HL-60 (cell line): ENCODE data around the gene SLIT1.

ENCODE experiments used
- DNase-seq, 2 experiments: peaks; one replicate each; pipeline ENCODE4 v3.0.0-alpha.2; 2010 to 2020; ENCODE audit warnings: low read depth in 1 of 2, low spot score in 1 of 2
- H3K27ac ChIP-seq: fragments of 250-450 bp; sonication (Bioruptor Pico); replicated peaks from 2 replicates; pipeline ENCODE4 v1.5.1; 2020; ENCODE audit warnings: mild to moderate bottlenecking, moderate library complexity
- H3K27me3 ChIP-seq: fragments of 250-450 bp; sonication (Bioruptor Pico); 2 replicates; pipeline ENCODE4 v1.5.1; 2021; ENCODE audit warnings: mild to moderate bottlenecking, moderate library complexity; ENCODE audit not compliant: insufficient read depth, poor library complexity, severe bottlenecking
- H3K4me3 ChIP-seq: replicated peaks from 2 replicates; pipeline ENCODE4 v1.5.1; 2011; ENCODE audit warnings: mild to moderate bottlenecking, control low read depth, low read length; ENCODE audit not compliant: insufficient read depth
- GABPA ChIP-seq: IDR thresholded peaks from 2 replicates; pipeline ENCODE4 v1.6.1; 2012; ENCODE audit warnings: low read depth
- POLR2AphosphoS5 ChIP-seq: IDR thresholded peaks from 2 replicates; pipeline ENCODE4 v1.6.1; 2012; ENCODE audit warnings: low read depth
- SPI1 ChIP-seq: IDR thresholded peaks from 2 replicates; pipeline ENCODE4 v1.6.1; 2012; ENCODE audit warnings: low read depth, mild to moderate bottlenecking, borderline replicate concordance
- TF ChIP-seq, protein P1 (sequence below): IDR thresholded peaks from 2 replicates; pipeline ENCODE4 v1.6.1; 2012; ENCODE audit warnings: low read depth; ENCODE audit not compliant: insufficient replicate concordance
- TF ChIP-seq, protein P2 (sequence below): IDR thresholded peaks from one replicate; pipeline ENCODE4 v1.5.1; 2011; ENCODE audit warnings: low read length, control low read depth, inconsistent platforms; ENCODE audit not compliant: insufficient read depth

SLIT1 gene

DNA sequence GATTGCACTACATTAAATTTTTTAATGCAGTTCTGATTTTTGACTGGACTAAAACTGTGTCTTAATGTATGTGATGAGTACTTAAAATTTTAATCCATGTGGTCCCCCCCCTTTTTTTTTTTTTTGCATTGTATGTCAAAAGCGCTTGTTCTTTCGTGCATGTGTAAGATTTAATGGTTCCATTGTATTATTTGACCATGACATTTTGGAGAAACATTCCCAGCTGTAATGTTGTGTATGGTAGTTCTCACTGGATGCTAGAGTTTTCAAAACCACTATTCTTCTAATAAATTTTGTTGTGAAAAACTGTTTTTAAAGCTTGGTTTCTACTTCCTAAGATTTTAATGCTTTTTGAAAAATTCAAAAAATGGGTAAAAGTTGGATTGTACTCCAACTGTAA, 221.6 kb downstream of the SLIT1 start:
- H3K4me3 ChIP-seq, result no peak overlapping the region
- TF ChIP-seq, protein P1, sequence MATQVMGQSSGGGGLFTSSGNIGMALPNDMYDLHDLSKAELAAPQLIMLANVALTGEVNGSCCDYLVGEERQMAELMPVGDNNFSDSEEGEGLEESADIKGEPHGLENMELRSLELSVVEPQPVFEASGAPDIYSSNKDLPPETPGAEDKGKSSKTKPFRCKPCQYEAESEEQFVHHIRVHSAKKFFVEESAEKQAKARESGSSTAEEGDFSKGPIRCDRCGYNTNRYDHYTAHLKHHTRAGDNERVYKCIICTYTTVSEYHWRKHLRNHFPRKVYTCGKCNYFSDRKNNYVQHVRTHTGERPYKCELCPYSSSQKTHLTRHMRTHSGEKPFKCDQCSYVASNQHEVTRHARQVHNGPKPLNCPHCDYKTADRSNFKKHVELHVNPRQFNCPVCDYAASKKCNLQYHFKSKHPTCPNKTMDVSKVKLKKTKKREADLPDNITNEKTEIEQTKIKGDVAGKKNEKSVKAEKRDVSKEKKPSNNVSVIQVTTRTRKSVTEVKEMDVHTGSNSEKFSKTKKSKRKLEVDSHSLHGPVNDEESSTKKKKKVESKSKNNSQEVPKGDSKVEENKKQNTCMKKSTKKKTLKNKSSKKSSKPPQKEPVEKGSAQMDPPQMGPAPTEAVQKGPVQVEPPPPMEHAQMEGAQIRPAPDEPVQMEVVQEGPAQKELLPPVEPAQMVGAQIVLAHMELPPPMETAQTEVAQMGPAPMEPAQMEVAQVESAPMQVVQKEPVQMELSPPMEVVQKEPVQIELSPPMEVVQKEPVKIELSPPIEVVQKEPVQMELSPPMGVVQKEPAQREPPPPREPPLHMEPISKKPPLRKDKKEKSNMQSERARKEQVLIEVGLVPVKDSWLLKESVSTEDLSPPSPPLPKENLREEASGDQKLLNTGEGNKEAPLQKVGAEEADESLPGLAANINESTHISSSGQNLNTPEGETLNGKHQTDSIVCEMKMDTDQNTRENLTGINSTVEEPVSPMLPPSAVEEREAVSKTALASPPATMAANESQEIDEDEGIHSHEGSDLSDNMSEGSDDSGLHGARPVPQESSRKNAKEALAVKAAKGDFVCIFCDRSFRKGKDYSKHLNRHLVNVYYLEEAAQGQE, result no peak
- TF ChIP-seq, protein P2, sequence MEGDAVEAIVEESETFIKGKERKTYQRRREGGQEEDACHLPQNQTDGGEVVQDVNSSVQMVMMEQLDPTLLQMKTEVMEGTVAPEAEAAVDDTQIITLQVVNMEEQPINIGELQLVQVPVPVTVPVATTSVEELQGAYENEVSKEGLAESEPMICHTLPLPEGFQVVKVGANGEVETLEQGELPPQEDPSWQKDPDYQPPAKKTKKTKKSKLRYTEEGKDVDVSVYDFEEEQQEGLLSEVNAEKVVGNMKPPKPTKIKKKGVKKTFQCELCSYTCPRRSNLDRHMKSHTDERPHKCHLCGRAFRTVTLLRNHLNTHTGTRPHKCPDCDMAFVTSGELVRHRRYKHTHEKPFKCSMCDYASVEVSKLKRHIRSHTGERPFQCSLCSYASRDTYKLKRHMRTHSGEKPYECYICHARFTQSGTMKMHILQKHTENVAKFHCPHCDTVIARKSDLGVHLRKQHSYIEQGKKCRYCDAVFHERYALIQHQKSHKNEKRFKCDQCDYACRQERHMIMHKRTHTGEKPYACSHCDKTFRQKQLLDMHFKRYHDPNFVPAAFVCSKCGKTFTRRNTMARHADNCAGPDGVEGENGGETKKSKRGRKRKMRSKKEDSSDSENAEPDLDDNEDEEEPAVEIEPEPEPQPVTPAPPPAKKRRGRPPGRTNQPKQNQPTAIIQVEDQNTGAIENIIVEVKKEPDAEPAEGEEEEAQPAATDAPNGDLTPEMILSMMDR, result no peak
- TF ChIP-seq SPI1, result no peak
- no peak for TF ChIP-seq POLR2AphosphoS5
- TF ChIP-seq GABPA, result no peak
- no peak for DNase-seq
- no peak overlapping the region for H3K27ac ChIP-seq
- H3K27me3 ChIP-seq, result no peaks in the 10 kb centered on the region

DNA sequence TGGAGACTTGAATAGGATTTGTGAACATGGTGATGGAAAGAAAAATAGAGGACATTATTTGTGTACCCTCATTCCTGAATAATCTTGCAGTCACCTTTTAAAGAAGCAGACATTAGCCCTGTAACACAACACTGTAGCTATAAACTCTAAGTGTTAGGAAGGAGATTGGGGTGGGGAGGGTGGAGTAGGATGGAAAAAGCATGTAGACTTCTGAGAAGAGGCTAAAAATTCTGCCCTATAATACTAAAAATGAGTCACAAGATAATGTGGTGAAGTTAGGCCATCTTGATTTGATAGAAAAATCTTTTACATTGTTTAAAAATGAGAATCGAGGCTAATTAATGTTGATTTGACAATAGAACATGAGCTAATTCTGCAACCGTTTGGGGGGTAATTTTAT, 224.9 kb downstream of the SLIT1 start:
- DNase-seq, result no peak
- Histone ChIP-seq H3K4me3 (no peak overlapping the region), H3K27me3 (no peaks in the 10 kb centered on the region), H3K27ac (no peak overlapping the region)
- no peak for TF ChIP-seq GABPA
- no peak for TF ChIP-seq SPI1
- TF ChIP-seq, protein P2, result no peak
- TF ChIP-seq POLR2AphosphoS5, result no peak
- TF ChIP-seq, protein P1, result no peak

DNA sequence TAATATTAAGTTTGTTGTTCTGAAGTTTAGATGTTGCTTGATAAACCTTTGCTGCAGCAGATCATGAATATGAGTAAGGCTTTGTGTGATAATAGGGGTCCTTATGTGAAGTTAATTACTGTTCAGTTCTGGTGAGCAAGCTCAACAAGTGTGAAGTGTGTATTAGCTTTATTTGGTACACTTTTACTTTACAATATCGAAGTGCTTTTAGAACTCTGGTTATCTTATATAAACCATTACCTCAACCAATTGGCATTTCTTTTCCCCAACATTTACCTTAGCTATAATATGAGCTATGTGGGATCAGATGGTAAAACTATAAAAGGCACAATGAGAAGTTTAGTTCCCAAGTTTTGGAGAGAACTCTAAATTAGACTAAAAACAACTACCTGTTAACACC, 226.0 kb downstream of the SLIT1 start:
- Histone ChIP-seq H3K27ac (no peak overlapping the region), H3K27me3 (no peaks in the 10 kb centered on the region), H3K4me3 (no peak overlapping the region)
- TF ChIP-seq SPI1 (no peak), POLR2AphosphoS5 (no peak), GABPA (no peak)
- TF ChIP-seq, protein P1, result no peak
- TF ChIP-seq, protein P2, result no peak
- no peak for DNase-seq
